HCT116 (cell line): ENCODE measurements around the gene CYBB. TPM values are rescaled to one million over a fixed set of nuclear protein-coding genes. Genes with fewer than 3 reads are reported as not detected.

Source experiments
- ATAC-seq: fragments of 200-7000 bp; cut with Tn5 transposase; 2 replicates; pipeline ENCODE4 v1.9.1; 2020; ENCODE audit warnings: mild to moderate bottlenecking, moderate library complexity
- BruUV-seq: library from RNA; stranded (reverse); fragments of 400-500 nt; replicated peaks from 2 replicates; lab custom pipeline; 2021; lab: Mats Ljungman, UMichigan
- CTCF ChIA-PET: fragments of 300-600 bp; sonication (Branson Sonifier 250); formaldehyde crosslinking; loops from one replicate; lab custom pipeline; 2021; ENCODE audit warnings: antibody characterized with exemption; lab: Charles Lee
- POLR2A ChIA-PET: fragments of 300-600, 350-600 bp; sonication (Branson Sonifier 250); formaldehyde crosslinking; loops from one replicate; lab custom pipeline; 2021; ENCODE audit warnings: antibody characterized with exemption; lab: Charles Lee
- RAD21 ChIA-PET, 2 experiments: fragments of 300-600 bp; sonication (Branson Sonifier 250); formaldehyde crosslinking; loops; one replicate each; lab custom pipeline; 2023; ENCODE audit warnings: low total read pairs in 2 of 2; ENCODE audit not compliant: uncharacterized antibody in 2 of 2, unreplicated experiment in 2 of 2, low non-redundant PET in 1 of 2; lab: Charles Lee
- DNase-seq: peaks from one replicate; pipeline ENCODE4 v3.0.0-alpha.2; 2010; ENCODE audit warnings: low read depth, low spot score
- H2AFZ ChIP-seq: fragments of 200-600 bp; shearing (Covaris generic), sonication (generic); 2 replicates; pipeline ENCODE4 v1.6.1; 2017; ENCODE audit warnings: low read depth, mixed run types, mixed read lengths, antibody characterized with exemption, low read length; ENCODE audit not compliant: poor library complexity, severe bottlenecking
- H3K27ac ChIP-seq: 2 replicates; pipeline ENCODE4 v1.5.1; 2012; ENCODE audit warnings: low read depth, low read length
- H3K27me3 ChIP-seq: fragments of 200-600 bp; sonication (generic); 2 replicates; pipeline ENCODE4 v1.6.1; 2016; ENCODE audit warnings: mixed run types, low read length, mixed read lengths; ENCODE audit not compliant: insufficient read depth
- H3K36me3 ChIP-seq, 2 experiments: fragments of 200-500 bp in 1 of 2; fragments of 200-600 bp in 1 of 2; sonication (Bioruptor generic) in 1 of 2; sonication (generic) in 1 of 2; 2 replicates each; pipeline versions ENCODE4 v1.5.1 to v1.6.1; 2014 to 2016; ENCODE audit warnings: low read length in 2 of 2, inconsistent platforms in 1 of 2, mixed read lengths in 1 of 2, mixed run types in 1 of 2; ENCODE audit not compliant: insufficient read depth in 2 of 2, control insufficient read depth in 1 of 2
- H3K4me1 ChIP-seq, 2 experiments: fragments of 200-600 bp in 1 of 2; sonication (generic) in 1 of 2; 2 replicates each; pipeline versions ENCODE4 v1.5.1 to v1.6.1; 2012 to 2017; ENCODE audit warnings: low read length in 2 of 2, inconsistent platforms in 1 of 2, mild to moderate bottlenecking in 1 of 2, mixed read lengths in 1 of 2, mixed run types in 1 of 2, moderate library complexity in 1 of 2; ENCODE audit not compliant: insufficient read depth in 2 of 2, control insufficient read depth in 1 of 2
- H3K4me2 ChIP-seq: fragments of 200-600 bp; sonication (generic); 2 replicates; pipeline ENCODE4 v1.6.1; 2017; ENCODE audit warnings: mixed run types, low read length, mixed read lengths
- H3K4me3 ChIP-seq, 2 experiments: fragments of 200-600 bp in 1 of 2; sonication (generic) in 1 of 2; replicated peaks in 1 of 2; 2 replicates each; pipeline ENCODE4 v1.5.1; 2011 to 2016; ENCODE audit warnings: low read length in 2 of 2, control low read depth in 1 of 2, low read depth in 1 of 2, mild to moderate bottlenecking in 1 of 2, mixed read lengths in 1 of 2, mixed run types in 1 of 2
- H3K79me2 ChIP-seq: fragments of 200-600 bp; sonication (generic); 2 replicates; pipeline ENCODE4 v1.6.1; 2017; ENCODE audit warnings: mild to moderate bottlenecking, mixed run types, low read length, moderate library complexity, mixed read lengths; ENCODE audit not compliant: insufficient read depth
- H3K9ac ChIP-seq: fragments of 200-600 bp; sonication (generic); 2 replicates; pipeline ENCODE4 v1.6.1; 2016; ENCODE audit warnings: low read length, mixed read lengths
- H3K9me2 ChIP-seq: fragments of 200-600 bp; sonication (generic), shearing (Covaris generic); 2 replicates; pipeline ENCODE4 v1.6.1; 2017; ENCODE audit warnings: mixed run types, mild to moderate bottlenecking, moderate library complexity; ENCODE audit not compliant: insufficient read depth
- H3K9me3 ChIP-seq, 2 experiments: fragments of 200-500 bp in 1 of 2; fragments of 200-600 bp in 1 of 2; sonication (Bioruptor generic) in 1 of 2; sonication (generic) in 1 of 2; 2 replicates each; pipeline ENCODE4 v1.6.1; 2014 to 2017; ENCODE audit warnings: low read length in 2 of 2, mixed read lengths in 2 of 2, inconsistent platforms in 1 of 2, low read depth in 1 of 2, mild to moderate bottlenecking in 1 of 2, mixed run types in 1 of 2, moderate library complexity in 1 of 2; ENCODE audit not compliant: control insufficient read depth in 1 of 2, insufficient read depth in 1 of 2
- H4K20me1 ChIP-seq: fragments of 200-600 bp; sonication (generic), shearing (Covaris generic); 2 replicates; pipeline ENCODE4 v1.6.1; 2017; ENCODE audit warnings: mixed run types, mild to moderate bottlenecking, moderate library complexity; ENCODE audit not compliant: insufficient read depth
- EZH2 ChIP-seq: fragments of 200-600 bp; sonication (generic); IDR thresholded peaks from 2 replicates; pipeline ENCODE4 v1.6.1; 2017; ENCODE audit warnings: antibody characterized with exemption, mixed run types
- POLR2AphosphoS5 ChIP-seq: IDR thresholded peaks from 2 replicates; pipeline ENCODE4 v1.6.1; 2011; ENCODE audit warnings: mild to moderate bottlenecking, low read depth, low read length, moderate library complexity
- SIN3A ChIP-seq: IDR thresholded peaks from 2 replicates; pipeline ENCODE4 v1.6.1; 2012; ENCODE audit warnings: low read depth
- TCF7L2 ChIP-seq: IDR thresholded peaks from 2 replicates; pipeline ENCODE4 v1.7.0; 2011; ENCODE audit warnings: borderline replicate concordance, inconsistent platforms; ENCODE audit not compliant: insufficient read depth, insufficient read length; ENCODE audit errors: extremely low read depth
- YY1 ChIP-seq: IDR thresholded peaks from 2 replicates; pipeline ENCODE4 v1.6.1; 2011; ENCODE audit warnings: low read length, low read depth, moderate library complexity, mild to moderate bottlenecking; ENCODE audit not compliant: insufficient replicate concordance; ENCODE audit errors: extremely low read depth
- intact Hi-C: fragments of 100-400 bp; cut with micrococcal nuclease; formaldehyde crosslinking; loops from 2 replicates; pipeline ENCODE4 v1.10.0; 2022
- total RNA-seq: library from RNA; stranded (reverse); gene quantifications from one replicate; pipeline ENCODE4 v1.2.1, GENCODE V29; 2021; ENCODE audit not compliant: unreplicated experiment

The CYBB gene
- total RNA-seq, 1 experiment from 2014 or later, result 0.59 TPM

- H3K79me2 ChIP-seq, result no peaks in the 10 kb centered on the region
- intact Hi-C loops, result no loop called here
- no peaks in the 10 kb centered on the region for H3K4me1 ChIP-seq
- DNase-seq (no peak), ATAC-seq (no peak)
- no peak overlapping the region for H2AFZ ChIP-seq
- ChIA-PET POLR2A (no interaction called here), RAD21 (no interaction called here), CTCF (no interaction called here)
- H3K27ac ChIP-seq, result no peak overlapping the region
- H4K20me1 ChIP-seq, result no peaks in the 10 kb centered on the region
- H3K36me3 ChIP-seq, result no peaks in the 10 kb centered on the region
- H3K9ac ChIP-seq, result no peak overlapping the region
- TF ChIP-seq YY1 (no peak), TCF7L2 (no peak), EZH2 (no peak), POLR2AphosphoS5 (no peak)
- no peak overlapping the region for H3K4me3 ChIP-seq
- H3K27me3 ChIP-seq, result no peaks in the 10 kb centered on the region
- no peaks in the 10 kb centered on the region for H3K9me2 ChIP-seq
- no TSS peak for BruUV-seq
- no peaks in the 10 kb centered on the region for H3K9me3 ChIP-seq
- H3K4me2 ChIP-seq, result no peak overlapping the region
Observed at GRCh38 chrX:37782359-37782758, 2.5 kb downstream of the CYBB start.

GRCh38 chrX:37783305-37783704 is 3.4 kb downstream of the CYBB start:
- no peak overlapping the region for H2AFZ ChIP-seq
- H3K4me1 ChIP-seq, result no peaks in the 10 kb centered on the region
- no TSS peak for BruUV-seq
- H3K4me3 ChIP-seq, result no peak overlapping the region
- no peaks in the 10 kb centered on the region for H4K20me1 ChIP-seq
- H3K36me3 ChIP-seq, result no peaks in the 10 kb centered on the region
- H3K27me3 ChIP-seq, result no peaks in the 10 kb centered on the region
- ChIA-PET POLR2A (no interaction called here), RAD21 (no interaction called here), CTCF (no interaction called here)
- no peaks in the 10 kb centered on the region for H3K9me3 ChIP-seq
- no peaks in the 10 kb centered on the region for H3K9me2 ChIP-seq
- TF ChIP-seq SIN3A, result no peak
- intact Hi-C loops, result no loop called here
- no peak overlapping the region for H3K9ac ChIP-seq
- no peak for ATAC-seq
- H3K27ac ChIP-seq, result no peak overlapping the region
- H3K79me2 ChIP-seq, result no peaks in the 10 kb centered on the region
- DNase-seq, result no peak
- H3K4me2 ChIP-seq, result no peak overlapping the region
